ENCODE results near the gene TUBB6. TPM values are rescaled to one million over a fixed set of nuclear protein-coding genes. Genes with fewer than 3 reads are reported as not detected.

TUBB6 gene
- total and polyA plus RNA-seq, 2 of the 13 experiments (the other 11 are each of a cell fraction or from before 2014, with no cell fraction given) = 9.9 to 28.6 TPM

DNA sequence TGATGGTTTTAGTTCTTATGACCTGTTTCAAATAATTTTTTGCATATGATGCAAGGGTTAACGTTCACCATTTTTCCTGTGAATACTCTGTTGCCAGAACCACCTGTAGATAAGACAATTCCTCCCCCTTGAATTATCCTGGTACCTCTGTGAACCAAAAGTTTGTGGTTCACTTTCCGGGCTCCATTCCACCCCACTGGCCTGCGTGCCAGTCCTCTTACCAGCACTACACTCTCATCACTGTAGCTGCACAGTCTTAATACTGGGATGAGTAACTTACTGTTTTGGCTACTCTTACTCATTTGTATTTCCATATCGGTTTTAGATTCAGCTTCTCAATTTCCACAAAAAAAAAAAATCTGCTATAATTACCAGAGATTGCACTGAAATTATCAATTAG is 34.6 kb downstream of the TUBB6 start:
- FAIRE-seq = no peak
- Histone ChIP-seq H3K4me3 (replicated peaks in 1 of 3; ENCODE audit: insufficient read depth in 1 of 3, low read depth in 2 of 3, low read length in 3 of 3) (no peak overlapping the region), H2AFZ (ENCODE audit: low read length) (no peak overlapping the region), H4K20me1 (ENCODE audit: insufficient read depth, low read length) (0 out of 2 replicates have a peak, but pooled peaks cover 8% of the 10 kb centered on the region), H3K79me2 (ENCODE audit: insufficient read depth, low read length) (no peaks in the 10 kb centered on the region), H3K27ac (ENCODE audit: extremely low read length, insufficient read depth, low read length) (no peak overlapping the region), H3K9ac (ENCODE audit: insufficient read depth, low read depth, low read length) (no peak overlapping the region), H3K4me2 (ENCODE audit: low read depth, low read length) (no peak overlapping the region), H3K4me1 (ENCODE audit: insufficient read depth, low read length) (peaks cover 8% of the 10 kb centered on the region), H3K36me3 (replicated peaks in 1 of 2; ENCODE audit: control insufficient read depth in 1 of 2, insufficient read depth in 2 of 2, low read length in 2 of 2) (peaks cover 22 to 57% of the 10 kb centered on the region in 2 experiments), H3K9me3 (ENCODE audit: low read length) (no peaks in the 10 kb centered on the region), H3K27me3 (ENCODE audit: control insufficient read depth in 1 of 2, insufficient read depth in 2 of 2, low read length in 2 of 2) (no peaks in the 10 kb centered on the region)
- ChIA-PET POLR2A (no interaction called here), CTCF (ENCODE audit: low intra/inter-chr PET ratio, low total read pairs) (no interaction called here)
- no peak for DNase-seq (ENCODE audit: low spot score)
- no peak for ATAC-seq
- WGBS (ENCODE audit: low lambda C conversion rate) = 96% methylated on average over 4 of the region's 4 CpGs
- no TSS peak for BruUV-seq (replicated peaks)
- intact Hi-C loops (cut with micrococcal nuclease; ENCODE audit: unreplicated experiment) (no loop called here), in situ Hi-C loops (cut with HindIII; ENCODE audit: extremely low pct_ligation_motif_present, low pct_unique_long_range_greater_than_20kb) (no loop called here)
- TF ChIP-seq HHEX (CRISPR knock-in tag; IDR thresholded peaks at IDR 0.05) (no peak), AHR (CRISPR knock-in tag; IDR thresholded peaks at IDR 0.05) (no peak), TAF1 (CRISPR knock-in tag; IDR thresholded peaks at IDR 0.05) (no peak), RARA (CRISPR knock-in tag; IDR thresholded peaks at IDR 0.05) (no peak), WIZ (CRISPR knock-in tag; IDR thresholded peaks at IDR 0.05) (no peak), HNRNPL (IDR thresholded peaks at IDR 0.05; ENCODE audit: low read depth, low read length) (no peak), NAIF1 (CRISPR knock-in tag; IDR thresholded peaks at IDR 0.05; ENCODE audit: borderline replicate concordance) (no peak), ZKSCAN5 (CRISPR knock-in tag; IDR thresholded peaks at IDR 0.05) (no peak), NCOA1 (CRISPR knock-in tag; IDR thresholded peaks at IDR 0.05) (no peak)
- TF ChIP-seq, protein P1, sequence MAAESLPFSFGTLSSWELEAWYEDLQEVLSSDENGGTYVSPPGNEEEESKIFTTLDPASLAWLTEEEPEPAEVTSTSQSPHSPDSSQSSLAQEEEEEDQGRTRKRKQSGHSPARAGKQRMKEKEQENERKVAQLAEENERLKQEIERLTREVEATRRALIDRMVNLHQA (CRISPR knock-in tag; IDR thresholded peaks at IDR 0.05) = no peak
- TF ChIP-seq, protein P2, sequence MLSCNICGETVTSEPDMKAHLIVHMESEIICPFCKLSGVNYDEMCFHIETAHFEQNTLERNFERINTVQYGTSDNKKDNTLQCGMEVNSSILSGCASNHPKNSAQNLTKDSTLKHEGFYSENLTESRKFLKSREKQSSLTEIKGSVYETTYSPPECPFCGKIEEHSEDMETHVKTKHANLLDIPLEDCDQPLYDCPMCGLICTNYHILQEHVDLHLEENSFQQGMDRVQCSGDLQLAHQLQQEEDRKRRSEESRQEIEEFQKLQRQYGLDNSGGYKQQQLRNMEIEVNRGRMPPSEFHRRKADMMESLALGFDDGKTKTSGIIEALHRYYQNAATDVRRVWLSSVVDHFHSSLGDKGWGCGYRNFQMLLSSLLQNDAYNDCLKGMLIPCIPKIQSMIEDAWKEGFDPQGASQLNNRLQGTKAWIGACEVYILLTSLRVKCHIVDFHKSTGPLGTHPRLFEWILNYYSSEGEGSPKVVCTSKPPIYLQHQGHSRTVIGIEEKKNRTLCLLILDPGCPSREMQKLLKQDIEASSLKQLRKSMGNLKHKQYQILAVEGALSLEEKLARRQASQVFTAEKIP (CRISPR knock-in tag; IDR thresholded peaks at IDR 0.05; ENCODE audit: borderline replicate concordance) = no peak
- TF ChIP-seq, protein P3, sequence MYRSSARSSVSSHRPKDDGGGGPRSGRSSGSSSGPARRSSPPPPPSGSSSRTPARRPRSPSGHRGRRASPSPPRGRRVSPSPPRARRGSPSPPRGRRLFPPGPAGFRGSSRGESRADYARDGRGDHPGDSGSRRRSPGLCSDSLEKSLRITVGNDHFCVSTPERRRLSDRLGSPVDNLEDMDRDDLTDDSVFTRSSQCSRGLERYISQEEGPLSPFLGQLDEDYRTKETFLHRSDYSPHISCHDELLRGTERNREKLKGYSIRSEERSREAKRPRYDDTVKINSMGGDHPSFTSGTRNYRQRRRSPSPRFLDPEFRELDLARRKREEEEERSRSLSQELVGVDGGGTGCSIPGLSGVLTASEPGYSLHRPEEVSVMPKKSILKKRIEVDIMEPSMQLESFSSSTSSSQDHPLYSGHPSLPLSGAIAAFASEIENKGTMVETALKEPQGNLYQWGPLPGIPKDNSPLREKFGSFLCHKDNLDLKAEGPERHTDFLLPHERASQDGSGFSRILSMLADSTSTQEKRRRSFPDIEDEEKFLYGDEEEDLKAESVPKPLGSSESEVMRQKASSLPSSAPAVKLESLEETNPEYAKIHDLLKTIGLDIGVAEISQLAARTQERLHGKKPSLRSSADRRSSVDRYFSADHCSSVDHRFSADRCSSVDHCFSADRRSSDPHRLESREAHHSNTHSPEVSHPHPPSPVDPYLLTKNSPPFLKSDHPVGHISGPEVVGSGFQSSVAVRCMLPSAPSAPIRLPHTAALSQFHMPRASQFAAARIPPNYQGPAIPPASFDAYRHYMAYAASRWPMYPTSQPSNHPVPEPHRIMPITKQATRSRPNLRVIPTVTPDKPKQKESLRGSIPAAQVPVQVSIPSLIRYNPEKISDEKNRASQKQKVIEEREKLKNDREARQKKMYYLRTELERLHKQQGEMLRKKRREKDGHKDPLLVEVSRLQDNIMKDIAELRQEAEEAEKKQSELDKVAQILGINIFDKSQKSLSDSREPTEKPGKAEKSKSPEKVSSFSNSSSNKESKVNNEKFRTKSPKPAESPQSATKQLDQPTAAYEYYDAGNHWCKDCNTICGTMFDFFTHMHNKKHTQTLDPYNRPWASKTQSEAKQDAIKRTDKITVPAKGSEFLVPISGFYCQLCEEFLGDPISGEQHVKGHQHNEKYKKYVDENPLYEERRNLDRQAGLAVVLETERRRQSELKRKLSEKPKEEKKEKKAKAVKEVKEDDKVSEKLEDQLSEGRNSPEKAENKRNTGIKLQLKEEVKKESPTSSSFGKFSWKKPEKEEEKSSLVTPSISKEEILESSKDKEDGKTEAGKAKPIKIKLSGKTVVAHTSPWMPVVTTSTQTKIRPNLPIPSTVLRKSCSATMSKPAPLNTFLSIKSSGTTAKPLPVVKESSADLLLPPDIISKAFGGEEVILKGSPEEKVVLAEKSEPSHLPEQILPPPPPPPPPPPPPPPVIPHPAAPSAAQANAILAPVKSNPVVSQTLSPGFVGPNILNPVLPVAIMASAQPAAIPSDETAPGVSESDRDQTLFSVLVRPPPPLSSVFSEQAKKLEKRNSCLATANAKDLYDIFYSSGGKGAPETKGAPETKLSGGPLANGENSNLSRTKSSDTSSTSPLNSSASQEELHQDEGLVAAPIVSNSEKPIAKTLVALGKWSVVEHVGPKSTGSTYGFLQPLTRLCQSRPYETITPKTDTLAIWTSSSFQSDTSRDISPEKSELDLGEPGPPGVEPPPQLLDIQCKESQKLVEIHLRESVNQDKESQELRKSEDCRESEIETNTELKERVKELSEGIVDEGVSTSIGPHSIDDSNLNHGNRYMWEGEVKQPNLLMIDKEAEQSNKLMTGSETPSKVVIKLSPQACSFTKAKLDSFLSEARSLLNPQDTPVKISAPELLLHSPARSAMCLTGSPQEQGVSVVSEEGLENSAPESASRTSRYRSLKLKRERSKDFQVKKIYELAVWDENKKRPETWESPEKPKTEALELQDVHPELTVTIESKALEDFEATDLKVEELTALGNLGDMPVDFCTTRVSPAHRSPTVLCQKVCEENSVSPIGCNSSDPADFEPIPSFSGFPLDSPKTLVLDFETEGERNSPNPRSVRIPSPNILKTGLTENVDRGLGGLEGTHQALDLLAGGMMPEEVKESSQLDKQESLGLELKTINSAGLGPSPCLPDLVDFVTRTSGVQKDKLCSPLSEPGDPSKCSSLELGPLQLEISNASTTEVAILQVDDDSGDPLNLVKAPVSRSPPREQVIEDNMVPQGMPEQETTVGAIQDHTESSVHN (CRISPR knock-in tag; IDR thresholded peaks at IDR 0.05) = no peak
- TF ChIP-seq, protein P4, sequence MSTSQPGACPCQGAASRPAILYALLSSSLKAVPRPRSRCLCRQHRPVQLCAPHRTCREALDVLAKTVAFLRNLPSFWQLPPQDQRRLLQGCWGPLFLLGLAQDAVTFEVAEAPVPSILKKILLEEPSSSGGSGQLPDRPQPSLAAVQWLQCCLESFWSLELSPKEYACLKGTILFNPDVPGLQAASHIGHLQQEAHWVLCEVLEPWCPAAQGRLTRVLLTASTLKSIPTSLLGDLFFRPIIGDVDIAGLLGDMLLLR (CRISPR knock-in tag; IDR thresholded peaks at IDR 0.05) = no peak

Measured in HepG2 (cell line).